HG03159 (cell line): Measurements from ENCODE around the gene PRRT4.

Source experiments
- ATAC-seq: cut with Tn5 transposase; IDR thresholded peaks from one replicate; pipeline ENCODE4 v1.9.1; 2021; ENCODE audit warnings: mild to moderate bottlenecking, moderate library complexity; ENCODE audit not compliant: unreplicated experiment

PRRT4 gene

GRCh38 chr7:128376077-128376476 is 14.6 kb upstream of the PRRT4 start:
- ATAC-seq: no peak

GRCh38 chr7:128374041-128374440 is 12.6 kb upstream of the PRRT4 start:
- ATAC-seq: no peak

- ATAC-seq: no peak
Measured at GRCh38 chr7:128373606-128374005, 12.1 kb upstream of the PRRT4 start.

GRCh38 chr7:128370491-128370890 is 9.0 kb upstream of the PRRT4 start:
- ATAC-seq: no peak

GRCh38 chr7:128366986-128367385 is 5.5 kb upstream of the PRRT4 start:
- no peak for ATAC-seq

GRCh38 chr7:128366300-128366699 is 4.8 kb upstream of the PRRT4 start:
- ATAC-seq: no peak

GRCh38 chr7:128365432-128365831 is 3.9 kb upstream of the PRRT4 start:
- ATAC-seq: no peak

GRCh38 chr7:128364166-128364870 is 2.8 kb upstream of the PRRT4 start:
- no peak for ATAC-seq

- no peak for ATAC-seq
Measured at GRCh38 chr7:128363261-128363721, 1.8 kb upstream of the PRRT4 start.

GRCh38 chr7:128362670-128363069 is 1.2 kb upstream of the PRRT4 start:
- ATAC-seq: no peak

GRCh38 chr7:128360359-128360678 is 1.2 kb downstream of the PRRT4 start:
- no peak for ATAC-seq

- no peak for ATAC-seq
Measured at GRCh38 chr7:128359939-128360338, 1.6 kb downstream of the PRRT4 start.

- no peak for ATAC-seq
Measured at GRCh38 chr7:128359336-128359735, 2.2 kb downstream of the PRRT4 start.

- ATAC-seq: no peak
Measured at GRCh38 chr7:128358233-128358632, 3.3 kb downstream of the PRRT4 start.

GRCh38 chr7:128357217-128357613 is 4.3 kb downstream of the PRRT4 start:
- no peak for ATAC-seq

- no peak for ATAC-seq
Measured at GRCh38 chr7:128356546-128357216, 4.8 kb downstream of the PRRT4 start.

- ATAC-seq: no peak
Measured at GRCh38 chr7:128353610-128354009, 7.9 kb downstream of the PRRT4 start.

- ATAC-seq: no peak
Measured at GRCh38 chr7:128353189-128353588, 8.3 kb downstream of the PRRT4 start.

GRCh38 chr7:128352636-128353035 is 8.9 kb downstream of the PRRT4 start:
- ATAC-seq: no peak

GRCh38 chr7:128352153-128352537 is 9.3 kb downstream of the PRRT4 start:
- ATAC-seq: no peak

- no peak for ATAC-seq
Measured at GRCh38 chr7:128351296-128352152, 10.0 kb downstream of the PRRT4 start.
